A549 (cell line): ENCODE results near the gene HPSE. TPM values are rescaled to one million over a fixed set of nuclear protein-coding genes. Genes with fewer than 3 reads are reported as not detected.

ENCODE experiments used
- ATAC-seq, 2 experiments: fragments of 200-7000 bp in 1 of 2; fragments of >200 bp in 1 of 2; cut with Nextera tagmentation in 1 of 2; cut with Tn5 transposase in 1 of 2; 3 replicates each; pipeline versions ENCODE4 v1.8.0 to v1.9.1; 2018 to 2020; ENCODE audit warnings: mild to moderate bottlenecking in 1 of 2, moderate library complexity in 1 of 2
- CTCF ChIA-PET: fragments of 300-600 bp; sonication (Branson Sonifier 250); formaldehyde crosslinking; extraction: SDS; loops from one replicate; lab custom pipeline; 2021; ENCODE audit warnings: antibody characterized with exemption, inconsistent platforms; lab: Yijun Ruan, JAX
- POLR2A ChIA-PET: fragments of 350-600 bp; formaldehyde crosslinking; extraction: SDS; loops from one replicate; lab custom pipeline; 2021; ENCODE audit warnings: antibody characterized with exemption, inconsistent platforms; lab: Yijun Ruan, JAX
- DNase-seq, 2 experiments: peaks; one replicate each; pipeline versions ENCODE4 v3.0.0 to v3.0.0-alpha.2; 2011 to 2016; ENCODE audit warnings: low read depth in 1 of 2, low spot score in 1 of 2
- FAIRE-seq: peaks from 2 replicates; lab custom pipeline; 2011; peaks lifted over from hg19 to GRCh38; lab: Jason Lieb, UNC
- H3K27ac ChIP-seq, 2 experiments: fragments of >200 bp; sonication (Bioruptor Twin); formaldehyde crosslinking; 3 replicates each; pipeline ENCODE4 v1.5.1; 2016 to 2017
- H3K4me1 ChIP-seq: fragments of >200 bp; sonication (Bioruptor Twin); formaldehyde crosslinking; 3 replicates; pipeline ENCODE4 v1.6.1; 2016
- H3K4me2 ChIP-seq: fragments of >200 bp; sonication (Bioruptor Twin); formaldehyde crosslinking; 3 replicates; pipeline ENCODE4 v1.6.1; 2016
- H3K4me3 ChIP-seq: fragments of >200 bp; sonication (Bioruptor Twin); formaldehyde crosslinking; 3 replicates; pipeline ENCODE4 v1.5.1; 2016
- H3K9me3 ChIP-seq: fragments of >200 bp; sonication (Bioruptor Twin); formaldehyde crosslinking; 3 replicates; pipeline ENCODE4 v1.6.1; 2016
- CHD2 ChIP-seq: fragments of 150-350 bp; IDR thresholded peaks from 2 replicates; pipeline ENCODE4 v1.6.1; 2014; ENCODE audit warnings: low read length; ENCODE audit not compliant: partially characterized antibody
- FOSB ChIP-seq: fragments of 250-450 bp; sonication (Bioruptor Pico); IDR thresholded peaks from 2 replicates; pipeline ENCODE4 v1.5.0; 2020; ENCODE audit warnings: mild to moderate bottlenecking, moderate library complexity
- FOSL2 ChIP-seq, 2 experiments: fragments of 450-650 bp in 1 of 2; fragments of >200 bp in 1 of 2; sonication (Bioruptor Twin) in 1 of 2; formaldehyde crosslinking; IDR thresholded peaks; 2 replicates each; pipeline versions ENCODE4 v1.5.0 to v1.6.1; 2016 to 2020; ENCODE audit warnings: mild to moderate bottlenecking in 1 of 2, moderate library complexity in 1 of 2
- FOXS1 ChIP-seq: fragments of 250-450 bp; sonication (Bioruptor Pico); IDR thresholded peaks from 2 replicates; pipeline ENCODE4 v1.5.0; 2020; ENCODE audit warnings: mild to moderate bottlenecking, moderate library complexity
- HDAC2 ChIP-seq: fragments of 200-600 bp; sonication (generic); IDR thresholded peaks from 2 replicates; pipeline ENCODE4 v1.6.1; 2016
- HOXA7 ChIP-seq: fragments of 250-450 bp; sonication (Bioruptor Pico); IDR thresholded peaks from 2 replicates; pipeline ENCODE4 v1.5.0; 2020; ENCODE audit warnings: mild to moderate bottlenecking, moderate library complexity
- JUN ChIP-seq, 2 experiments: fragments of >200 bp; sonication (Bioruptor Twin); formaldehyde crosslinking; IDR thresholded peaks; 2 replicates in 1 of 2; 3 replicates in 1 of 2; pipeline ENCODE4 v1.6.1; 2016 to 2017
- MYC ChIP-seq: IDR thresholded peaks from 2 replicates; pipeline ENCODE4 v1.6.1; 2012; ENCODE audit warnings: mild to moderate bottlenecking, inconsistent platforms, low read length, improper control_type of control experiment, borderline replicate concordance
- NFE2L2 ChIP-seq: fragments of 150-350 bp; conservative IDR thresholded peaks from 2 replicates; pipeline ENCODE4 v1.6.1; 2014; ENCODE audit warnings: low read length
- POLR2A ChIP-seq: IDR thresholded peaks from 2 replicates; pipeline ENCODE4 v1.6.1; 2012; ENCODE audit warnings: mild to moderate bottlenecking, low read length
- POLR2AphosphoS2 ChIP-seq: conservative IDR thresholded peaks from 2 replicates; pipeline ENCODE4 v1.6.1; 2012; ENCODE audit warnings: low read length, improper control_type of control experiment, inconsistent platforms
- REST ChIP-seq: fragments of 200-600 bp; sonication (generic); IDR thresholded peaks from 2 replicates; pipeline ENCODE4 v1.6.1; 2016; ENCODE audit warnings: antibody characterized with exemption, mild to moderate bottlenecking, moderate library complexity
- ZC3H11A ChIP-seq: fragments of 450-650 bp; IDR thresholded peaks from 2 replicates; pipeline ENCODE4 v1.6.1; 2014; ENCODE audit warnings: antibody characterized with exemption, mild to moderate bottlenecking
- ZSCAN20 ChIP-seq: fragments of 250-450 bp; sonication (Bioruptor Pico); IDR thresholded peaks from 2 replicates; pipeline ENCODE4 v1.8.0; 2022; ENCODE audit warnings: mild to moderate bottlenecking, moderate library complexity
- WGBS: methylation state at CpG from one replicate; pipeline ENCODE4 v1.1.6; 2017; ENCODE audit errors: missing lambda C conversion rate; 5-methylcytosine and 5-hydroxymethylcytosine counted together
- polyA plus RNA-seq, 4 experiments: library from polyadenylated mRNA; depleted of rRNA in 3 of 4; stranded (reverse); fragments of >200 nt; fragmentation: RNase III in 1 of 4; extraction: RNeasy Plus Mini Kit Qiagen cat#74134 plus additional on column Dnase treatment in 1 of 4; gene quantifications; 2 replicates in 3 of 4; 3 replicates in 1 of 4; pipeline ENCODE4 v1.2.3, GENCODE V29; 2011 to 2017
- small RNA-seq, 6 experiments: library from RNA; depleted of rRNA; stranded (forward); fragments of <200 nt; gene quantifications; one replicate each; pipeline ENCODE3, GENCODE V24; 2012

The HPSE gene
- polyA plus RNA-seq, 2 of the 4 experiments (the other 2 are of a cell fraction), result 0.72 to 1.7 TPM

GRCh38 chr4:83247415-83248357 is 87.0 kb downstream of the HPSE start:
- no peaks in the 10 kb centered on the region for H3K9me3 ChIP-seq
- no peak overlapping the region for H3K4me3 ChIP-seq
- FAIRE-seq (no peak), ATAC-seq (peak; percentile 24 to 30; a peak in 4 of 6 replicates), DNase-seq (no peak)
- ChIA-PET POLR2A (no interaction called here), CTCF (interaction anchor here (0.6 to 1.2 kb wide), 3 partner anchors 9 to 464 kb away, joined by 3 read pairs; no protein-coding TSS in a partner anchor)
- peaks cover 8% of the 10 kb centered on the region; the same call in 2 of the 3 replicates for H3K4me1 ChIP-seq
- H3K27ac ChIP-seq, result no peak overlapping the region
- 90% methylated on average over 11 of the region's 12 CpGs for WGBS
- no peak overlapping the region for H3K4me2 ChIP-seq
- TF ChIP-seq CHD2 (no peak), MYC (no peak), JUN (IDR thresholded peaks at IDR 0.05) (no peak), HDAC2 (no peak), REST (no peak), HOXA7 (CRISPR knock-in tag) (no peak), POLR2A (no peak), FOXS1 (CRISPR knock-in tag) (no peak), ZC3H11A (no peak), NFE2L2 (no peak), ZSCAN20 (CRISPR knock-in tag) (no peak), FOSL2 (IDR thresholded peaks at IDR 0.05) (no peak), FOSL2 (CRISPR knock-in tag; IDR thresholded peaks at IDR 0.05) (no peak), POLR2AphosphoS2 (no peak), FOSB (CRISPR knock-in tag) (no peak)

Small RNAs within 50 kb of the gene (small RNA-seq; reads per million reads assigned to genes)
- 0 reads per million in 6 experiments for gene AC114781.5

Other genes starting within 250 kb of the HPSE start
- gene PLAC8, start 220.1 kb downstream of the HPSE start, polyA plus RNA-seq (2011; rRNA removed), result 8.0 and 8.2 TPM in 2 replicates
- gene PLAC8, start 220.1 kb downstream of the HPSE start, polyA plus RNA-seq (2017; fragmentation: RNase III; extraction: RNeasy Plus Mini Kit Qiagen cat#74134 plus additional on column Dnase treatment), result 1.6 to 1.7 TPM (median 1.7 TPM) in 3 replicates
- 27.1 and 35.9 TPM in 2 replicates for gene COQ2, start 50.0 kb downstream of the HPSE start, polyA plus RNA-seq (2011; rRNA removed)
- gene COQ2, start 50.0 kb downstream of the HPSE start, polyA plus RNA-seq (2017; fragmentation: RNase III; extraction: RNeasy Plus Mini Kit Qiagen cat#74134 plus additional on column Dnase treatment), result 18.2 to 19.5 TPM (median 18.5 TPM) in 3 replicates
- gene HELQ, start 121.0 kb upstream of the HPSE start, polyA plus RNA-seq (2011; rRNA removed), result 6.3 and 7.3 TPM in 2 replicates
- gene HELQ, start 121.0 kb upstream of the HPSE start, polyA plus RNA-seq (2017; fragmentation: RNase III; extraction: RNeasy Plus Mini Kit Qiagen cat#74134 plus additional on column Dnase treatment), result 4.6 to 5.1 TPM (median 5.0 TPM) in 3 replicates
- 58.5 and 67.4 TPM in 2 replicates for gene MRPS18C, start 121.2 kb upstream of the HPSE start, polyA plus RNA-seq (2011; rRNA removed)
- 127 to 132 TPM (median 132 TPM) in 3 replicates for gene MRPS18C, start 121.2 kb upstream of the HPSE start, polyA plus RNA-seq (2017; fragmentation: RNase III; extraction: RNeasy Plus Mini Kit Qiagen cat#74134 plus additional on column Dnase treatment)
- gene ABRAXAS1, start 150.3 kb upstream of the HPSE start, polyA plus RNA-seq (2011; rRNA removed), result 12.1 and 16.5 TPM in 2 replicates
- gene ABRAXAS1, start 150.3 kb upstream of the HPSE start, polyA plus RNA-seq (2017; fragmentation: RNase III; extraction: RNeasy Plus Mini Kit Qiagen cat#74134 plus additional on column Dnase treatment), result 9.5 to 10.4 TPM (median 9.6 TPM) in 3 replicates
- 29.9 and 44.9 TPM in 2 replicates for gene GPAT3, start 201.3 kb upstream of the HPSE start, polyA plus RNA-seq (2011; rRNA removed)
- gene GPAT3, start 201.3 kb upstream of the HPSE start, polyA plus RNA-seq (2017; fragmentation: RNase III; extraction: RNeasy Plus Mini Kit Qiagen cat#74134 plus additional on column Dnase treatment), result 12.9 to 16.9 TPM (median 13.1 TPM) in 3 replicates